GM21737 (cell line): ENCODE data around the gene AQP12A.
"Not testable (repeated sequence)": the region's sequence is repeated elsewhere in the genome, so short reads cannot be mapped to it uniquely, and the experiment has no call there.

ENCODE experiments used
- ATAC-seq: cut with Tn5 transposase; IDR thresholded peaks from one replicate; pipeline ENCODE4 v1.9.1; 2021; ENCODE audit warnings: mild to moderate bottlenecking, moderate library complexity; ENCODE audit not compliant: unreplicated experiment

Gene AQP12A

DNA sequence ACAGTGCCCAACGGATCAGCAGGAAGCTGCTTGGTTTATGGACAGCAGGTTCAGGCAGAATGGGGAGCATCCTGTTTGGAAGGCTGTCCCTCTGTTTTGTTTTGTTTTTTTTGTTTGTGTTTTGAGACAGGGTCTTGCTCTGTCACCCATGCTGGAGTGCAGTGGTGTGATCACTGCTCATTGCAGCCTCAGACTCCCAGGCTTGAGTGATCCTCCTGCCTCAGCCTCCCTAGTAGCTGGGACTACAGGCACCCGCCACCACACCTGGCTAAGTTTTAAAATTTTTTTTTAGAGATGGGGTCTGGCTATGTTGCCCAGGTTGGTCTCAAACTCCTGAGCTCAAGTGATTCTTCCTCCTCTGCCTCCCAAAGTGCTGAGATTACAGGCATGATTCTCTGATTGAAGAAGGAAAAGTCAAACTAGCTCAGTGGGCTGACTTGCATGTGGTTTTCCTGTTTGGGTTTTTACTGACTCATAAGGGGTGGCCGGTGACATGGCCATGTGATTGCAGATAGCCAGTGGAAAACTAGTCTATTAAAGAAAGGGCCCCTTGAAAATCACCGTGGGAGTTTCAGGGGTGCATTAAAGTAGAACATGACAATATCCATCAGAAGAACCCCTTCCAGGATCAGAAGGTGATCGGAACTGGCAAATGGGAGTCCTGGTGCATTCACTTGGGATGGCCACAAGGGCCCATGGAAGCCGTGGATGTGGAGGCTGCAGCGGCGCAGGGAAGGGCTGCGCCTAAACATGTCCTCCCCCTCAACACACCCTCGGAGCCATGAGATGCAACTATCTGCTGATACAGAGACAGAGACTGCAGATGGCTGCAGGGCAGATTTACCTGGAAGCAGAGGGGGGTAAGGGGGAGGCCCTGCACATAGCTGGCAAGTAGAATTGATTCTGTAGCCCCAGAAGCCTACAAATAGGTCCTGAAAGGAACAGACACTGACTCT lies 35.5 kb upstream of the AQP12A start:
- no peak for ATAC-seq

DNA sequence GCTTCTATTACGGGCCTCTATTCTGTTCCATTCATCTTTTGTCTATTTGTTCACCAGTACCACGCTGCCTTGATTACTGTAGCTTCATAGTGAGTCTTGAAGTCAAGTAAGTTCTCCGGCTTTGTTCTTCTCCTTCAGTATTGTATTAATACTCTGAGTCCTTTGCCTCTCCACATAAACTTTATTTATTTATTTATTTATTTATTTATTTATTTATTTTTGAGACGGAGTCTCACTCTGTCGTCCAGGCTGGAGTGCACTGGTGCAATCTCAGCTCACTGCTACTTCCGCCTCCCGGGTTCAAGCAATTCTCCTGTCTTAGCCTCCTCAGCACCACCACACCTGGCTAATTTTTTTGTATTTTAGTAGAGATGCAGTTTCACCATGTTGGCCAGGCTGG lies 31.8 kb upstream of the AQP12A start:
- not testable (repeated sequence) for ATAC-seq

- ATAC-seq = no peak
These were observed 29.0 kb upstream of the AQP12A start for GRCh38 chr2:240662681-240663080.

- ATAC-seq = no peak
These were observed 28.0 kb upstream of the AQP12A start for GRCh38 chr2:240663546-240664190.

GRCh38 chr2:240664622-240665021 lies 27.0 kb upstream of the AQP12A start:
- ATAC-seq = no peak

DNA sequence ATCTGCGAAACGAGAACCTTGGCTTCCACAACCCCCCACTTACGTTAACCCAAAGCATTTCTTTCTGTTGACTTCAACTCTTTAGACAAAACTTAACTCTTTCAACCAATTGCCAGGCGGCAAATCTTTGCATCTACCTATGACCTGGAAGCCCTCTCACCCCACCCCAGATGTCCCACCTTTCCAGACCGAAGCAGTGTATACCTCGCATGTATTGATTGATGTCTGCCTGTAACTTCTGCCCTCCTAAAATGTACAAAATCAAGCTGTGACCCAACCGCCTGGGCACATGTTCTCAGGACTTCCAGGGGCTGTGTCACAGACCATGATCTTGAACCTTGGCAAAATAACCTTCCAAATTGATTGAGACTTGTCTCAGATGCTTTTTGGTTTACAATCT lies 21.3 kb upstream of the AQP12A start:
- ATAC-seq = no peak

- no peak for ATAC-seq
These were observed 20.7 kb upstream of the AQP12A start for GRCh38 chr2:240670950-240671349.

DNA sequence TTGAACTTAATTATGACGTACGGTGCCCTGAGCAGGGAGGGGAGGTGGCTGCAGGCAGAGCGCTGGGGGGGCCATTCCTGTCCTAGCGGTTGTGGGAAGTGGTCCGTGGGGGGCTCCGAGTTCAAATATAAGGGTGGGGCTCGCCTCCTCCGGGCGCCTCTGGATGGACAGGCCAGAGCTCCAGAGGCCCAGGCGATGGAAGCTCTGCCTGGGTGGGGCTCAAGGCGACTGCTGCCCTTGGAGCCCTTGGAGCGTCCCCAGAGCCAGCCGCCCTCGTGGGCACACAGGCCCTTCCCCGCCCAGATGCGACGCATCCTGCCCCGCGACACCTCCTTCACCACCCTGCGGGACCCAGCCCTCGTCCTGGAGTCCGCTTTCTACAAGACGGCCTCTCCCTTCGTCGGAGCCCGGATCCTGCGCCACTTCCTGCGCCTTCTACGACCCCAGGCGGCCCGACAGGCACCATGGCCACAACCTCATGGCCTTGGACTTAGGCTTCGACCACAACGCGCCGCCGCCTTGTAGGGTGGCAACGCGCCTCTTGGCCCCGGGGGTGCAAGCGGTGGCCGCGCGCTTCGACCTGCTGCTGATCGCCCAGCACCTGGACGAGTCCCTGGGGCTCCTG lies 19.5 kb upstream of the AQP12A start:
- ATAC-seq = no peak

GRCh38 chr2:240672701-240673190 lies 18.9 kb upstream of the AQP12A start:
- ATAC-seq = no peak

GRCh38 chr2:240674461-240675184 lies 17.0 kb upstream of the AQP12A start:
- ATAC-seq = not testable (repeated sequence)

DNA sequence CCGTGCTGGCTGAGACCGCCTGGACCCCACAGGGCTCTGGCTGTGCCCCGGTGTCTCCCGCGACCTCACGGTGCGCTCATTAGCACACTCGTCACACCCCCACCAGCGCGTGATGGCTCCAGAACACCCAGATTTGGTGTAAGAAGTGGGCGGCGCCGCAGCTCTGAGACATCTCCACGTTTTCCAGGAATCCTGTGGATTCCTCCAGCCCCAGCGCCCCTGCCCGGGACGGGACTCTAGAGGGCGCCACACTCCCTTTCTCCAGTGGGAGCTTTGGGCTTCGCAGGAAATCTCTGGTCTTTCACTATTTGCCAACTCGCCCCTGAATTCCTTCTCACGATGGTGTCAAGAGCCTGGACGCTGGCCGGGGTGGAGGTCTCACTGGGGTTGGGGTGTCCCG lies 16.3 kb upstream of the AQP12A start:
- ATAC-seq = not testable (repeated sequence)

- not testable (repeated sequence) for ATAC-seq
These were observed 13.6 kb upstream of the AQP12A start for GRCh38 chr2:240678043-240678442.

- ATAC-seq = not testable (repeated sequence)
These were observed 12.8 kb upstream of the AQP12A start for GRCh38 chr2:240678909-240679308.

GRCh38 chr2:240680185-240680584 lies 11.5 kb upstream of the AQP12A start:
- not testable (repeated sequence) for ATAC-seq

- ATAC-seq = not testable (repeated sequence)
These were observed 9.0 kb upstream of the AQP12A start, which contains the start of gene AQP12B for GRCh38 chr2:240682431-240683224. Gene AQP12B, minus strand, starts transcription at chr2:240682885. Its CDS starts 48 bp downstream, at chr2:240682837.

DNA sequence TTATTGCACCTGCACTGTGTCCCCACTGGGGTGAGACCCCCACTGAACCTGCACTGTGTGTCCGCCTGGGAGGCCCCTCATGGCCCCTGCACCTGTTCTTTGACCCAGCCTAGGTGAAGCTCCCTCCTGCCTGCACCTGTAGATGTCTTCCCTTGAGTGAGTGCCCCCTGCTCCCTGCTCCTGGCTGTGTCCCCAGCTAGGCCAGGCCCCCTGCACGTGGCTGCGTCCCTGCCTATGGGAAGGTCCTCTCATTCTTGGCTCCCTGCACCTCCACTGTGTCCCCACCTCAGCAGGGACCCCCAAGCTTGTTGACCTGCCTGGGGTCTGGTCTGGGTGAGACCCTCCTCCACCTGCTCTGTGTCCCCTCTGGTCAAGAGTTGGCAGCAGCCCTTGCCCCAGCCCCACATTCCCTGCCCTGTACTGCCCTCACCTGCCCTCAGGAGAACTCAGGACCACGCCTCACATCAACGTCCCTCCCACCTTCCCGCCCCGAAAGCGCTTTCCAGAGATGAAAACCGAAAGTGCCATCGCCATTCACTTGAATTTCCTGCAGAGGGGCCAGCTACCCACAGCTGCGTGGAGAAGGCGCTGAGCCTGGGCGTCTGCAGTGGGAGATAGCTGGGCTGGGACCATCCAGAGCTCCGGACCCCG lies 8.2 kb upstream of the AQP12A start:
- ATAC-seq = not testable (repeated sequence)

- not testable (repeated sequence) for ATAC-seq
These were observed 7.5 kb upstream of the AQP12A start for GRCh38 chr2:240683980-240684728.

- no peak for ATAC-seq
These were observed 5.8 kb upstream of the AQP12A start for GRCh38 chr2:240685771-240686371.
